Measurements from ENCODE around the gene NAPA. TPM values are rescaled to one million over a fixed set of nuclear protein-coding genes. Genes with fewer than 3 reads are reported as not detected.

Gene NAPA
- total and polyA plus RNA-seq, 8 donors, result 47.2 to 121 (median 60.4) TPM

DNA sequence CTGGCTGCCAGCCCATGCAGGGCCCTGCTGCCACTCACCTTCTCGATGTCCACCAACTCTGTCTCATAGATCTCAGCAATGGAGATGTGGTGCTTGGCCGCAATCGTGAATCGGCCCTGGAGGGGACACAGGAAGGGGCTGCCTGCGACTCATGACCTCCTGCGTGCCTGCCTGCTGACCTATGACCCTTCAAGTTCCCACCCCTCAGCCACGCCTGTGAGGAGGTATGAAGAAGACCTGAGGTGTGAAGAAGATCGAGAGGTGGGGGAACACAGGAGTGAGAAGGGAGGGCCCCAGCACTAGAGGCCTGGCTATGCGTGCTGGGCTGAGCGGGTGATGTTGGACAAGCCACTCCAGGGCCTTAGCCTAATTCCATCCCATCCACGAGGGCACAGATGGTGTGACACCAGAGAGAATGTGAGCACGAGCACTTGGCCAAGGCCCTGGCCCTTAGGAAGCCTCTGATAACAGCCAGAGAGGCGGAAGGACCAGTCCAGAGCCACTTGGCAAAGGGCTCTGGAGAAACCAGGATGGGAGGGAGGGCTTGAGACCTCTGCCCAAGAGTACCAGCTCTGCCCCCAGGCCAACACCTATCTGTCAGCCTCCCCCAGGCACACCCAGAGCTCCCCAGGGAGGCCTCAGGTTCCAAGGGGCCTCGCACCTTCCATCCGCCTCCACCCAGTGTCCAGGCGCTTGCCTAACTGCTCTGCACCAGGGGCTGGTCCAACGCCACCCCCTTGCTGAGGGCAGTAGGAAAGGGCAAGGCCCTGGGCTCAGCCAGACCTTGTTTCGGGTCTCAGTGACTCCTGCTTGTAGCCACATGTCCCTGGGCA is 21.3 kb downstream of the NAPA start:
- Histone ChIP-seq H3K4me1 (no peaks in the 10 kb centered on the region), H3K4me3 (no peak overlapping the region), H3K27me3 (no peaks in the 10 kb centered on the region), H3K9me3 (no peaks in the 10 kb centered on the region), H3K36me3 (peaks cover 2 to 58% (median 11%) of the 10 kb centered on the region in 3 donors), H3K27ac (no peak overlapping the region)
- intact Hi-C loops (cut with DNase I), result no loop called here
- DNase-seq (peak in 1 of 6 donors; percentile 50), ATAC-seq (no peak), FAIRE-seq (no peak)
- 82 to 84% methylated on average over 18 of the region's 18 CpGs for WGBS, 2 donors
- TF ChIP-seq CTCF (IDR thresholded peaks at IDR 0.05), result no peak

- intact Hi-C loops (cut with DNase I), result no loop called here
- Histone ChIP-seq H3K4me3 (no peak overlapping the region), H3K9me3 (no peaks in the 10 kb centered on the region), H3K36me3 (peaks cover 2 to 62% (median 9%) of the 10 kb centered on the region in 3 donors), H3K27me3 (no peaks in the 10 kb centered on the region), H3K27ac (no peak overlapping the region), H3K4me1 (no peaks in the 10 kb centered on the region)
- 81 to 83% methylated on average over 22 to 23 of the region's 23 CpGs for WGBS, 2 donors
- DNase-seq (peak in 2 of 6 donors; percentile 26 to 66), ATAC-seq (no peak), FAIRE-seq (no peak)
- no peak for TF ChIP-seq CTCF (IDR thresholded peaks at IDR 0.05)
These were observed 22.1 kb downstream of the NAPA start for GRCh38 chr19:47492571-47493377.

- H3K36me3 ChIP-seq, result peaks cover 2 to 55% (median 9%) of the 10 kb centered on the region in 3 donors
- intact Hi-C loops (cut with DNase I), result no loop called here
- 90 to 91% methylated on average over 12 to 14 of the region's 14 CpGs for WGBS, 2 donors
- no peaks in the 10 kb centered on the region for H3K27me3 ChIP-seq
- no peak overlapping the region for H3K4me3 ChIP-seq
- no peak for TF ChIP-seq CTCF (IDR thresholded peaks at IDR 0.05)
- no peak for ATAC-seq
- H3K27ac ChIP-seq, result no peak overlapping the region
- H3K4me1 ChIP-seq, result no peaks in the 10 kb centered on the region
- peak in 2 of 6 donors; percentile 58 to 75 for DNase-seq
- H3K9me3 ChIP-seq, result no peaks in the 10 kb centered on the region
- FAIRE-seq, result no peak
These were observed 22.7 kb downstream of the NAPA start for GRCh38 chr19:47492137-47492533.

DNA sequence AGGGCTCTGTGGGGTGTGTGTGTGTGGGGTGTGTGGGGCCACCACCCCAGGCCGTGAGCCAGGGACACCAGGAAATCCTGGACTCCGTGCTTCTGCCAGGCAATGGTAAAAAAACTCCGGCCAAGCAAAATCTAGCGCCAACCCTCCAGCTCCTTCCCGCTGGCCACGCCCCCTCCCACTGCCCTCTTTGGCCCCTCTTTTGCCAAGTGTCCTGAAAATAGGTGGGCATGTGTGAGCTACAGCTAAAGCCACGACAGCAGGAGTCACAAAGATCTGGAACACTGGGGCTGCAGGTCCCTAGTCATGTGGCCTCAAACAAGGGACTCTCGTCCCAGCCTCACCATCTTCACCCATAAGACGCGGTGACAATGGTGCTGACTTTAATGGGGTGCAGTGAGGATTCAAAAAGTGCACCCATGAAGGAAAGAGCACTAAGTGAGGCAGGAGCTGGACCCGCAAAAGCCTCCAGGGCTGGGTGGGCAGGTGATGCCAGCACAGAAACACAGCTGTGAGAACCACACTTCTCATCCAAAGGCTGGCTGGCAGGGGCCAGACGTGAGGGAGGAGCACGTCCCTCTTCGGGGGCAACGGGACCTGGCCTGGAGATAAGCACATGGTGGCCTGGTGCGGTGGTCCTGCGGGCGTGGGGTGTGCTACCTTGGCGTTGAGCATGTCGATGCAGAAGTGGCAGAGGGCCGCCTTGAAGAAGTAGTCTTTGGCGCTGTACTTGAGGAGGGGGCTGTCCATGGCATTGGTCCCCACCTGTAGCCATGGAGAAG is 23.3 kb downstream of the NAPA start:
- H3K4me1 ChIP-seq, result no peaks in the 10 kb centered on the region
- no peaks in the 10 kb centered on the region for H3K27me3 ChIP-seq
- H3K9me3 ChIP-seq, result no peaks in the 10 kb centered on the region
- DNase-seq (peak in 2 of 6 donors; percentile 22 to 67), ATAC-seq (no peak), FAIRE-seq (no peak)
- no peak overlapping the region for H3K27ac ChIP-seq
- intact Hi-C loops (cut with DNase I), result no loop called here
- H3K36me3 ChIP-seq, result peaks cover 2 to 51% (median 9%) of the 10 kb centered on the region in 3 donors
- H3K4me3 ChIP-seq, result no peak overlapping the region
- WGBS, 2 donors, result 87 to 89% methylated on average over 22 of the region's 22 CpGs
- no peak for TF ChIP-seq CTCF (IDR thresholded peaks at IDR 0.05)

Measured in pancreas (tissue), 10 donors.